ENCODE measurements around the gene DDX39B. TPM values are rescaled to one million over a fixed set of nuclear protein-coding genes. Genes with fewer than 3 reads are reported as not detected.
A peak's percentile ranks its signal among the peaks of the same experiment; 100 is the strongest.

The DDX39B gene
- polyA plus RNA-seq, 3 donors, result 64.1 to 1,059 (median 67.8) TPM

DNA sequence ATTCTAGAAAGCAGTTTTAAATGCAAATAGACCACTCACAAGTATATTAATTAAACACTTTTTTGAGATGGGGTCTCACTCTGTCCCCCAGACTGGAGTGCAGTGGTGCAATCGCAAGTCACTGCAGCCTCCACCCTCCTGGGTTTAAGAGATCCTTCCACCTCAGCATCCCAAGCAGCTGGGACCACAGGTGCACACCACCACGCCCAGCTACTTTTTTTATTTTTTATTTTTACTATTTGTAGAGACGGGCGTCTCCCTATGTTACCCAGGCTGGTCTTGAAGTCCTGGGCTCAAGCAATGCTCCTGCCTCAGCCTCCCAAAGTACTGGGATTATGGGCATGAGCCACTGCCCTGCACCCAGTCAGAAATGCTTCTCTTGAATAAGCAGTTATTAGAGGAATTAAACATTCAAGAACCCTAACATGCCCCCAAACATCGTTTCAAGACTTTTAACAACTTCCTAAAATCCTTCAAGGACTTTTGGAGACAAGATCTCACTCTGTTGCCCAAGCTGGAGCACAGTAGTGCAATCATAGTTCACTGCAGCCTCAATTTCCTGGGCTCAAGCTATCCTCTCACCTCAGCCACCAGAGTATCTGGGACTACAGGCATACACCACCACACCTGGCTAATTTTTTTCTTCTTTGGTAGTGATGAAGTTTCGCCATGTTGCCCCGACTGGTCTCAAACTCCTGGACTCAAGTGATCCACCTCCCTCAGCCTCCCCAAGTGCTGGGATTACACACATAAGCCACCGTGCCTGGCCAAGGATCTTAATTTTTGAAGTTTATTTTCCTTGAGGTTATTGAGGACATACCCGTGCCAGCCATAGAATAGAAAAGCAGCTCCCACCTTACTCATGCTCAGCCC is 9.8 kb downstream of the DDX39B start:
- H3K4me1 Mint-ChIP-seq, result peaks cover 3% of the 10 kb centered on the region
- H3K9ac ChIP-seq (ENCODE audit: insufficient read depth, low read length, poor library complexity, severe bottlenecking), result no peak overlapping the region
- WGBS (ENCODE audit: insufficient coverage), result 92% methylated on average over 5 of the region's 9 CpGs
- H3K27me3 Mint-ChIP-seq (ENCODE audit: low read depth in 3 of 3), result peaks cover 0 to 2% (median 0%) of the 10 kb centered on the region in 3 donors
- no peak overlapping the region for H2AFZ ChIP-seq (ENCODE audit: insufficient read depth, low read depth, low read length, poor library complexity, severe bottlenecking)
- TF ChIP-seq, protein P1, sequence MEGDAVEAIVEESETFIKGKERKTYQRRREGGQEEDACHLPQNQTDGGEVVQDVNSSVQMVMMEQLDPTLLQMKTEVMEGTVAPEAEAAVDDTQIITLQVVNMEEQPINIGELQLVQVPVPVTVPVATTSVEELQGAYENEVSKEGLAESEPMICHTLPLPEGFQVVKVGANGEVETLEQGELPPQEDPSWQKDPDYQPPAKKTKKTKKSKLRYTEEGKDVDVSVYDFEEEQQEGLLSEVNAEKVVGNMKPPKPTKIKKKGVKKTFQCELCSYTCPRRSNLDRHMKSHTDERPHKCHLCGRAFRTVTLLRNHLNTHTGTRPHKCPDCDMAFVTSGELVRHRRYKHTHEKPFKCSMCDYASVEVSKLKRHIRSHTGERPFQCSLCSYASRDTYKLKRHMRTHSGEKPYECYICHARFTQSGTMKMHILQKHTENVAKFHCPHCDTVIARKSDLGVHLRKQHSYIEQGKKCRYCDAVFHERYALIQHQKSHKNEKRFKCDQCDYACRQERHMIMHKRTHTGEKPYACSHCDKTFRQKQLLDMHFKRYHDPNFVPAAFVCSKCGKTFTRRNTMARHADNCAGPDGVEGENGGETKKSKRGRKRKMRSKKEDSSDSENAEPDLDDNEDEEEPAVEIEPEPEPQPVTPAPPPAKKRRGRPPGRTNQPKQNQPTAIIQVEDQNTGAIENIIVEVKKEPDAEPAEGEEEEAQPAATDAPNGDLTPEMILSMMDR (IDR thresholded peaks at IDR 0.05), result no peak
- H3K79me2 ChIP-seq (ENCODE audit: insufficient read depth, low read length), result peaks cover 51% of the 10 kb centered on the region
- H3K4me3 Mint-ChIP-seq, result no peak overlapping the region
- intact Hi-C loops (cut with micrococcal nuclease), result no loop called here
- H3K9me3 Mint-ChIP-seq, result no peaks in the 10 kb centered on the region
- no peaks in the 10 kb centered on the region for H3K27me3 ChIP-seq (ENCODE audit: control insufficient read depth in 2 of 2, insufficient read depth in 2 of 2, low read length in 2 of 2)
- H3K36me3 Mint-ChIP-seq, result peaks cover 70 to 79% of the 10 kb centered on the region in 2 donors
- peaks cover 90% of the 10 kb centered on the region for H4K20me1 ChIP-seq (ENCODE audit: insufficient read depth, low read length)
- DNase-seq, result no peak
- H3K4me3 ChIP-seq (replicated peaks in 1 of 3; ENCODE audit: low read depth in 2 of 3, low read length in 3 of 3), result no peak overlapping the region
- peaks cover 75 to 78% of the 10 kb centered on the region in 2 donors for H3K36me3 ChIP-seq (replicated peaks in 1 of 2; ENCODE audit: control insufficient read depth in 1 of 2, insufficient read depth in 2 of 2, low read length in 2 of 2)
- H3K27ac ChIP-seq (ENCODE audit: low read depth in 1 of 2, low read length in 2 of 2), result no peak overlapping the region
- H3K9me3 ChIP-seq (replicated peaks in 1 of 2; ENCODE audit: control insufficient read depth in 1 of 2, insufficient read depth in 1 of 2, low read length in 2 of 2), result no peaks in the 10 kb centered on the region
- H3K4me2 ChIP-seq (replicated peaks; ENCODE audit: extremely low read depth, low read length, poor library complexity, severe bottlenecking), result no peak overlapping the region
- peak overlapping the region in 1 of 7 donors; percentile 67 for H3K27ac Mint-ChIP-seq
- H3K4me1 ChIP-seq (ENCODE audit: control insufficient read depth in 1 of 2, insufficient read depth in 2 of 2, low read length in 2 of 2), result no peaks in the 10 kb centered on the region

DNA sequence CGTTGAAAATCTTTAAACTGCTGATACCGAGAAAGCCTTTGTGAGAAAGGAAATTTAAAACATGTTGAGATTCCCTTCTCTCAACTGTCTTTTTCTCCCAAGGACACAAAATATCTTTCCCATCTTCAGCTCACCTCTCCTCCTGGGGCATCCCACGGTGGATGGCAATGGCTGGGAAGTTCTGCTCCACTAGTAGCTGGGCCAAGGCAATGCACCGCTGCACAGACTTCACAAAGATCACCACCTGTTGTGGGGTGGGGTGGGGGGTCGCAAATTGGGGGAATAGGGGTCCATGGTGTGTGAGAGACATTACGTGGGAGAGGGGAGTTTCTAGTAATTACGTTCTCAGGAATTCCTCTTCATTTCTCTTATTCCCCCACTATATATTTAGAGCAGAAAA is 10.6 kb downstream of the DDX39B start:
- Histone ChIP-seq H3K9me3 (replicated peaks in 1 of 2; ENCODE audit: control insufficient read depth in 1 of 2, insufficient read depth in 1 of 2, low read length in 2 of 2) (no peaks in the 10 kb centered on the region), H3K36me3 (replicated peaks in 1 of 2; ENCODE audit: control insufficient read depth in 1 of 2, insufficient read depth in 2 of 2, low read length in 2 of 2) (peaks cover 67 to 70% of the 10 kb centered on the region in 2 donors), H3K4me3 (replicated peaks in 1 of 3; ENCODE audit: low read depth in 2 of 3, low read length in 3 of 3) (no peak overlapping the region), H3K79me2 (ENCODE audit: insufficient read depth, low read length) (peaks cover 42% of the 10 kb centered on the region), H2AFZ (ENCODE audit: insufficient read depth, low read depth, low read length, poor library complexity, severe bottlenecking) (no peak overlapping the region), H3K4me2 (replicated peaks; ENCODE audit: extremely low read depth, low read length, poor library complexity, severe bottlenecking) (no peak overlapping the region), H3K4me1 (ENCODE audit: control insufficient read depth in 1 of 2, insufficient read depth in 2 of 2, low read length in 2 of 2) (no peaks in the 10 kb centered on the region), H3K9ac (ENCODE audit: insufficient read depth, low read length, poor library complexity, severe bottlenecking) (no peak overlapping the region), H3K27me3 (ENCODE audit: control insufficient read depth in 2 of 2, insufficient read depth in 2 of 2, low read length in 2 of 2) (no peaks in the 10 kb centered on the region), H4K20me1 (ENCODE audit: insufficient read depth, low read length) (peaks cover 81% of the 10 kb centered on the region), H3K27ac (ENCODE audit: low read depth in 1 of 2, low read length in 2 of 2) (no peak overlapping the region)
- Mint-ChIP-seq H3K27ac (no peak overlapping the region), H3K4me1 (peaks cover 4% of the 10 kb centered on the region), H3K36me3 (peaks cover 64 to 71% of the 10 kb centered on the region in 2 donors), H3K4me3 (no peak overlapping the region), H3K9me3 (no peaks in the 10 kb centered on the region), H3K27me3 (ENCODE audit: low read depth in 3 of 3) (peaks cover 0 to 2% (median 1%) of the 10 kb centered on the region in 3 donors)
- TF ChIP-seq, protein P1 (IDR thresholded peaks at IDR 0.05), result no peak
- DNase-seq, result no peak
- no CpG with 5 or more reads among the region's 7 CpGs for WGBS (ENCODE audit: insufficient coverage)
- intact Hi-C loops (cut with micrococcal nuclease), result no loop called here

Measured in CD14-positive monocyte (primary cell).